HG02623 (cell line): ENCODE data around the gene PRAME.

Experiments
- ATAC-seq: cut with Tn5 transposase; IDR thresholded peaks from one replicate; pipeline ENCODE4 v1.9.1; 2021; ENCODE audit warnings: moderate library complexity; ENCODE audit not compliant: unreplicated experiment

PRAME gene

GRCh38 chr22:22579869-22580604 is 21.0 kb upstream of the PRAME start:
- no peak for ATAC-seq

- no peak for ATAC-seq
Observed at GRCh38 chr22:22578702-22579424, 19.8 kb upstream of the PRAME start.

- ATAC-seq: no peak
Observed at GRCh38 chr22:22576989-22577427, 17.9 kb upstream of the PRAME start.

GRCh38 chr22:22576244-22576988 is 17.4 kb upstream of the PRAME start:
- no peak for ATAC-seq

GRCh38 chr22:22574361-22574760 is 15.3 kb upstream of the PRAME start:
- no peak for ATAC-seq

GRCh38 chr22:22573047-22573889 is 14.2 kb upstream of the PRAME start:
- ATAC-seq: no peak

- ATAC-seq: no peak
Observed at GRCh38 chr22:22571862-22572261, 12.8 kb upstream of the PRAME start.

- ATAC-seq: no peak
Observed at GRCh38 chr22:22571429-22571828, 12.4 kb upstream of the PRAME start.

- no peak for ATAC-seq
Observed at GRCh38 chr22:22569218-22569617, 10.2 kb upstream of the PRAME start.

- ATAC-seq: no peak
Observed at GRCh38 chr22:22565981-22566380, 6.9 kb upstream of the PRAME start.

GRCh38 chr22:22558071-22558971 is 744 bp downstream of the PRAME start:
- no peak for ATAC-seq

GRCh38 chr22:22556995-22557925 is 1.8 kb downstream of the PRAME start:
- ATAC-seq: no peak

GRCh38 chr22:22556578-22556977 is 2.5 kb downstream of the PRAME start:
- ATAC-seq: no peak

- no peak for ATAC-seq
Observed at GRCh38 chr22:22555596-22555995, 3.5 kb downstream of the PRAME start.

GRCh38 chr22:22554587-22555284 is 4.3 kb downstream of the PRAME start:
- ATAC-seq: no peak

- no peak for ATAC-seq
Observed at GRCh38 chr22:22553735-22554586, 5.1 kb downstream of the PRAME start.

- no peak for ATAC-seq
Observed at GRCh38 chr22:22553141-22553540, 5.9 kb downstream of the PRAME start.
